Posterior cingulate gyrus (tissue), 11 donors: ENCODE measurements around the gene SPATS2L.

Experiments
- DNase-seq, 10 donors: peaks; one replicate each; pipeline versions ENCODE4 v3.0.0 to v3.0.0-alpha.2; 2020 to 2021; ENCODE audit warnings: mixed read lengths in 3 of 10
- intact Hi-C: fragments of 100-400 bp; cut with DNase I; formaldehyde crosslinking; loops from one replicate; pipeline ENCODE4 v1.15.1; 2023

Gene SPATS2L

DNA sequence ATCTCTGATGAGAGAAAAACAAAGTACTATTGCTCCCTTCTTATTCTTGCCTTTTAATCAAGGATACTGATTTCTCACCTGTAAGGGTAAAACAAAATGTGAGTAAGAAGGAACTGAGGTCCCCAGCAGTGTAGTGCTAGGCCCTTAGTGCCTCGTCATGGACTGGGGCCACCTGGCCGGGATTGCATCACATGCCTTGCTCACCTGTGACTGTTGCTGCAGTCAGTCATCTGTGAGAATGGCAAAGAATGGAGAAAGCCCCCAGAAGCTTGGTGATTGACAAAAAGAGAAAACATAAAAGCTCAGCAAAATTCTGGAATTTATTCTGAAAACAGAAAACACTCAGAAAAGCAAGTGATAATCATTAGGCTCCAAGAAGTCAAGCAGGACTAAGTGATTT lies 63.4 kb downstream of the SPATS2L start:
- no peak for DNase-seq
- intact Hi-C loops = no loop called here

DNA sequence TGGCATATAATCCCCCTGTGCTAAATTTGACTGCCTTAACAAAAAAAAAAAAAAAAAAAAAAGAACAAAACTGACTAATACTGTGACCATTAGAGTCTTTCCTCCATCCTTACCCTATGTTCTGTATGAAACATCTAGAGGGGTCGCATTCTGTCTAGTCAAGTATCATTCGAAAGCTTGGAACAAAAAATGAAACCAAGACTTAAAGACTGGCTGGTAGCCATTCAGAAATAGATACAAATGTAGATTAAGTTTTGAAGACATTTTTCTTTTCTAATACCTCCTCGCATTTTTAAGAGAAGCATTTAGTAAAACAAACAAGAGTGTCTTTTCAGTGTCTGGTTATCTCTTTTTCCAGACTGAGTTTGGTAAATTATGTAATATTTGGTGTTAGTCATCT lies 66.7 kb downstream of the SPATS2L start:
- intact Hi-C loops = no loop called here
- DNase-seq = no peak

DNA sequence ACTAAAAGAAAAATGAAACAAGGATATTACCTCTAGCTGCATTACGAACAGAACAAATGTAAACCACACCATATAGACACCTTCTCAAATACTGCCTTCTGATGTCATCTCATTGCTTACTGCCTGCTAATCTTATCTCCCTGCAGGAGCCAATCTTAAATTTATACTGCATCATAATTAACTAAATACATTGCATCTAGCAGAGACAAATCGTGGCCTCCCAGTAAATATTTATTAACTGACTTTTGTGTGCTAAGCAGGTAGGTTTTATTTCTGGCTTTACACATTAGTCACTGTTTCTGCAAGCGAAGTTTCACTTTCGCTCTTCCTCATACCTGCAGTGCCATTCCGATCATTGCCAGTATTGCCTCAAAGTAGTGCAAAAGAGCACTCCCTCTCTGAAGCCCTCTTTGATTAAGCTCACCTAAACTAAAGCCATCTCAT lies 67.5 kb downstream of the SPATS2L start:
- intact Hi-C loops = no loop called here
- DNase-seq = no peak

DNA sequence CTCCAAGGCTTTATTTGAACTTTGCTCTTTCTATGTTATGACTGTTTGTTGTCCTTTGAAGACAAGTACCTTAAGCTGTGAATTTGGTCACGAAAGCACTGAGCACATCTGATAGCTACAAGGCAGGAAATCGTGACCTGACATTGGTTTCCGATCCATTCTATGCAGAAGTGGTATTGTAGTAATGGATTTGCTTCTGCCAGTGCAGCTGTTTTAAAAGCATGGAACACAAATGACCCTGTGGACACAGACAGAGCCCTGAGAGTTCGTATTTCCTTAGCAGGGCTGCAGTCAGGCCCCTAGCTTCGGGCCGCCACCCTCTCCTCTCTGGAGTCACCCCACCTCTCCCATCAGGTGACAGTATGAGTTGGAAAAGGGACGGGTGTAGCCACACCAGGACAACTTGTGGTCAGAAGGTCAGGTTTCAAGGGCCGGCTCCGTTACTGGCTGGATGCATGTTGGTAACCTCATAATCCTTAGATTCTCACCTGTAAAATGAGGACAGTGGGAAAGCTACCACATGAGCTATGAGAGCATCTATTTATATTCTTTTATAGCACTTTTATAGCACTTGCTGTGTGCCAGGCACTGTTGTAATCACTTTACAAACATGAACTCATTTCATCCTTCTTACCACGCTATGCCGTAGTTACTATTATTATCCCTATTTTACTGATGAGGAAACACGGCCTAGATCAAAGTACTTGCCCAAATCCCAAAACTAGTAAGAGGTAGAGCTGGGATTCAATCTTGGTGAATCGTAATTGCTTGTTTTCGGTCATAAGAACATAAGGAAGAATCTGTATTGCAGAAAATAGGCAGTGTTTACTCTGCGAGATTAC lies 70.2 kb downstream of the SPATS2L start:
- no peak for DNase-seq
- intact Hi-C loops = loop anchor here (5.0 kb wide), 1 partner anchor 69 kb away; the partner anchor contains the start of gene SPATS2L

DNA sequence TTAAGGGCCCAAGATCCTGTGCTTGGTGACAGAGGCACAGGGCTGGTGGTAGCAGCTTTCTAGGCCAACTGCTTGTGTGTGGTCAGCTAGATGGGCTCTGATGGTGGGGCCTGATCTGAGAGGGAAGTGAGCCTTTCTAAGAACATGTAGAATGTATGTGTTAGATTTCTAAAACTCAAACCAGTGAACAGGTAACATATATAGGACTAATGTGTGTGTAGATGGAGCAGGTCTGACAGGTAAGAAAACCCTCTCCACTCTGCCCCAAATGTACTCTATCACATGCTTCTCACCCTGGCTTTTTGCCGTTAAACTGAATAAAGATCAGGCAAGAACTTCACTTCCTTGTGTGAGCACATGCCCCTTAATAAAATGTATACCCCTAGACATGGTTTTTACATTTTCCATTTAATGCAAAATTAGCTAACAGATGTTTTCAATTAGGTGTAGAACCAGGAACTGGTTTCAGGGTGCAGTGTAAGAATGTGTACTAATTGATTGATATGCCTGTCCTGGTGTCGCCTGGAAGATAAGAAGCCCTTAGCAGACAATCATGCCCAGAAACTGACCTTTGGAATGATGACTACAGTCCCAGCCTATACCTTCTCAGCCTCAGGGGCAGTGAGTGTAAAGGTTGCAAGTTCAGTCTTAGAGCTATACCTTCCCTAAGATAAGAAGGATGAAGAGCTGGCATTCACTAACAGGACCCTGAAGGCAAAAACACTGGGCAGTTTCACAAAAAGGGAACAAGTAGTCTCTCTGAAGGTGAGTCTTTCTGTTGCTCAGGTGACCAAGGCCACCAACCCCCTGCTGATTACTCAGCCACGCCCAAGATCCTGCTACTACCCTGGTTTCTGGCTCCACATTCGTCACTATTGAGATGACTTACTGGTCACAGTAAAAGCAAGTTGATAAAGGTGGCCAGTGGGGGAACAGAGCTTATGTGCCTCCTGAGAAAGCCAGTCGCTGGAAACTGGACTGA lies 71.2 kb downstream of the SPATS2L start:
- DNase-seq = no peak
- intact Hi-C loops = loop anchor here (5.0 kb wide), 1 partner anchor 70 kb away; the partner anchor contains the start of gene SPATS2L

GRCh38 chr2:200378652-200379290 lies 72.3 kb downstream of the SPATS2L start:
- intact Hi-C loops = loop anchor here (5.0 kb wide), 1 partner anchor 71 kb away; the partner anchor contains the start of gene SPATS2L
- DNase-seq = no peak

DNA sequence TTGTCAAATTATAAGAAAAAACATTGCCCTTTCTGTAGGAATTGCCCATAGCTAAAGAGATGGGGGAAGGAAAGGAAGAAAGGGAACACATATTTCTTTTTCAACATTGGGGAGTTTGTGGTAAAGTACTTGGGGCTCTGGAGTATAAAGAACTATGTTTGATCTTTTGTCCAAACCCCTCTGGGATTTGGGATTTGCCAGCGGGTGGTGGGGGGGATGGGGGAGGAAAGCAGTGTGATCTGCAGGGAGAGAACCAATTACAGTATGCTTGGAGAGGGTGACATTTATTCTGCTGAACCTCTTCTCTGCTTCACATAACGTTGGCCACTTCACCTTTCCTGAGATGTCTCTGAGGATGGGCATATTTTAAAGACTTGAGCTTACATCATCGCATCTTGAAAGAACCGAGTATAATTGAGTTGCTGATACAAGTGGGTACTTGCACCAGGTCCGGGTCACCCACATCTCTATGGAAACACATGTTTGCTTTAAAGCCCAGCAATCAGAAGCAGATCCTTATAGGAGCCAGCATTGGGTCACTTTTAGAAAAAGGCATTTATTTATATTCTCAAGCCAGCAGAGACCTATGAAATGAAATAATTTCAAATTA lies 73.1 kb downstream of the SPATS2L start:
- DNase-seq = no peak
- intact Hi-C loops = loop anchor here (5.0 kb wide), 2 partner anchors 72 to 78 kb away; partner anchors contain the start of gene SPATS2L

- peak in 9 of 10 donors; percentile 33 to 89 (median 41) for DNase-seq
- intact Hi-C loops = loop anchor here (5.0 kb wide), 1 partner anchor 77 kb away; no protein-coding TSS in a partner anchor
These were observed 73.6 kb downstream of the SPATS2L start for GRCh38 chr2:200380091-200380561.

GRCh38 chr2:200380833-200381542 lies 74.5 kb downstream of the SPATS2L start:
- intact Hi-C loops = loop anchor here (5.0 kb wide), 1 partner anchor 76 kb away; no protein-coding TSS in a partner anchor

GRCh38 chr2:200382874-200383273 lies 76.4 kb downstream of the SPATS2L start:
- no peak for DNase-seq
- intact Hi-C loops = loop anchor here (5.0 kb wide), 1 partner anchor 74 kb away; no protein-coding TSS in a partner anchor

More at GRCh38 chr2:200380833-200381542, 74.5 kb downstream of the SPATS2L start:
- no peak for DNase-seq

DNA sequence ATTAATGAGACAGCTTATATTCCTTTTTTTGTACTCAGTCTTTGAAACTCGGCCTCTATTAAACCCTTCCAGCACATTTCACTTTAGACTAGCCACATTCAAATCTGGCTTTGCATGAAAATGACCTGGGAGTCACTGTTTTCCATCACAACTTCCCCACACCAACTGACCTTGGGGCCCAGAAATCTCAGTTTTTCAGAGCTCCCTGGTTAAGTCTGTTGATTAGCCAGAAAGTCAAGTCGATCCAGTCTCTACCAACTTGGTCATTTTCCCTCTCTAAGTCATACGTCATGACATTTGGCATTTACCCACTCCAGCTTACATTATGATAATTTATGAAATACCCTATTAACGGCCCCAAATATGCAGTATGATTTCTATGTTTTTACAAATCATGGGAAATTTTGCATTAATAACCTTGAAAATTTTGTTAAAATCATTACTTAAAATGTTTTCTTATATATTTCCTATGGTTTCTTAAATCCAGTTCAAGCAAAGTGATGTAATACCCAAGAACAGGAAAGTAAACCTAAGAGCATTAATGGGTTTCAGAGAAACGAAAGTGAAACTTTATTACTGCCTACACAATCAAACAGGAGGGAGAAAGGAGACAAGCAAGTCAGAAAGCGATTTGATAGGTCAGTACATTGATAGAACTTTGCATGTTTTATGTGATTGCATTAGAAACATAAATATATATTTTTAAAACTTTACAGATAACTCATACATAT lies 77.1 kb downstream of the SPATS2L start:
- intact Hi-C loops = loop anchor here (5.0 kb wide), 1 partner anchor 74 kb away; no protein-coding TSS in a partner anchor
- no peak for DNase-seq

DNA sequence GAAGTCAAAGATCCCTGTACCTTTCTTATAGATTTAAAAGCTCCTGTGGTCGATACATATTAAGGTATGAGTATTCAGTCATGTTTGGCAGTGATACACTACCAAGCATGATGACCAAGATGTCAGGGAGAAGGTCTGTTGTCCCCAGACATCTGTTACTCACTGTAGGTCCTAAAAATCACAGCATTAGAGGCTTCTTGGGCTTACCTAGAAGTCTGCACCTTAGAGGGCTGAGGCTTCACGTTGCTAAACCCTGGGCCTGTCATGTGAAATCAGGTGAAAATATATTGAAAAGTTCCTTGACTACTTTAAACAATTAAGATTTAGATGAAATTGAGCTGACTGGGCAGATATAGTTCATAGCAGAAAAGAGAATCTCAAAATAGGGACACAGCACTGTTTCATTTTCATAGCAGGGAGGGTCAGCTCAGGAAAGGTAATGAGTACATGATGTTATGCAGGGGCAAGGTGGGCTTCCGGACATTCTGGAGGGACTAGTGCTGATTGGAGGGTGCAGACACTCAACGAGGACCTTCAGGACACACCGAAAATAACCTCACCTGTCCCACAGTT lies 78.7 kb downstream of the SPATS2L start:
- DNase-seq = no peak
- intact Hi-C loops = no loop called here

- intact Hi-C loops = no loop called here
- no peak for DNase-seq
These were observed 86.7 kb downstream of the SPATS2L start for GRCh38 chr2:200393191-200393590.

- DNase-seq = no peak
- intact Hi-C loops = no loop called here
These were observed 87.6 kb downstream of the SPATS2L start for GRCh38 chr2:200394045-200394444.

- no peak for DNase-seq
These were observed 90.3 kb downstream of the SPATS2L start for GRCh38 chr2:200396781-200397242.

DNA sequence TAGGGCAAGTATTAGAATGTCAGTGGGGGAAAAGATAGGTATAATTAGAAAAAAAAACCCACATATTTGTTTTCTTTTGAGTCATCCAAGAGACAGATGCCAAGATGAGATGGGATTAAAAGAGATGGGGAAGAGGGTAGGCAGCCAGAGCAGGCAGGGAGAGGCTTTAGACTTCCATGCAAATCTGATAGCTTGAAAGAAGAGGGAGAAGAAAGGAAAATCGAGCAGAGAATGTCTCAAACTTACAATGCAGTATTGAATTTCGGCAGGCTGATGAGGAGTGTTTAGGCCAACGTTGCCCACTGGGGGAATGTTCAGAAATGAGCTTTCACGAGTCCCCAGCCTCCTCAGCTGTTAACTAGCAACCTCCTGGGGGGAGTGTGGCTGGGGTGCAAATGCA lies 91.3 kb downstream of the SPATS2L start:
- intact Hi-C loops = no loop called here
- no peak for DNase-seq

More at GRCh38 chr2:200396781-200397242, 90.3 kb downstream of the SPATS2L start:
- intact Hi-C loops = no loop called here

- DNase-seq = no peak
- intact Hi-C loops = no loop called here
These were observed 92.6 kb downstream of the SPATS2L start for GRCh38 chr2:200399046-200399445.

- intact Hi-C loops = no loop called here
- DNase-seq = no peak
These were observed 93.1 kb downstream of the SPATS2L start for GRCh38 chr2:200399636-200400035.
